Activated T-cell treated with anti-CD3 and anti-CD28 coated beads for 4 hours (primary cell): ENCODE data around the gene DNAJC21.
"Not testable (repeated sequence)": the region's sequence is repeated elsewhere in the genome, so short reads cannot be mapped to it uniquely, and the experiment has no call there.

Source experiments
- DNase-seq: peaks from one replicate; pipeline ENCODE4 v3.0.0-alpha.2; 2020

Gene DNAJC21

DNA sequence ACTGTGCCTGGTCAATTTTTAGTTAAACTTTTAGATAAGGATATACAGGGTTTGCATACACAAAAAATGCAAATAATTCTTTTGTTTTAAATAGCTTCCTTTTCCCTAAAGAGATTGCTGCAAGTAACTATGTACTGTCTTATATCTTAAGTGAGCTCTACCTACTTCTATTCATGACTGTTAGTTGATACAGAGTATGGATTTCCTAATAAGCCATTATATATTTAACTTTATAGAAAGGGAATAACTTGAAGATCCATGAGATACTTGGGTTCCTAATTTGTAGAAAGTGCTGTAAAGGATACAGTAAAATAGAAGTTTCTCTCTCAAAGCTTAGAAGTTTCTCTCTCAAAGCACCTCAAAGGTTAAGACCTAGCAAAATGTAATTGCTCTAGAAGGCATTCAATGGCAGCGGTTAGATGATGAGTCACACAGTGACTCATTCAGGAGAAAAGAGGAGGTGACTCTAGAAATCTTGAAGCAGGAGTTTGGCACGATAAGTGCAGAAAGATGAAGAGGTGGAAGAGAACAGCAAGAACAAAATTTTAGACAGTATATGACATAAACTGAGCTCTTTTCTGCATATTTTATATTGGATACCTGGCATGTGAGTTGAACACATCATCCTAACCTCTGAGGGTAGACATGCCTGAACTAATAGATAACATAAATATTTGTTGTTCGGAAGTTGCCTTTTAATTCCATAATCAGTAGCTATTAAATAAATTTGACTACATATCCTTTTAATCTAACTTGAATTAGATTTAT, 5.5 kb upstream of the DNAJC21 start:
- DNase-seq = peak; percentile 36

DNA sequence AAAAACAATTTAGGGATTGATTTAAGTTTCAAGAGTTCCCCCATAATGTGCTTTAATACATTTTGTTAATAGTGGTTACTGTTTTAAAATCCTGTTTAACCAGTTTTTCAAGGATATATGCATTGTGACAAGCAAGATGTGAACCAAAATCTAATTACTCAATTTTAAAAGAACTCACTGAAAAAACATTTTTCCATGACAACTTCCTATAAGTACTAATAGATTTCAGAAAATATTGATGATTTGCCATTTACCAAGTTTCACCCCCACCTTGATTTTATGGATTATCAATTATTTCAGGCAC, 4.9 kb upstream of the DNAJC21 start:
- DNase-seq = no peak

DNA sequence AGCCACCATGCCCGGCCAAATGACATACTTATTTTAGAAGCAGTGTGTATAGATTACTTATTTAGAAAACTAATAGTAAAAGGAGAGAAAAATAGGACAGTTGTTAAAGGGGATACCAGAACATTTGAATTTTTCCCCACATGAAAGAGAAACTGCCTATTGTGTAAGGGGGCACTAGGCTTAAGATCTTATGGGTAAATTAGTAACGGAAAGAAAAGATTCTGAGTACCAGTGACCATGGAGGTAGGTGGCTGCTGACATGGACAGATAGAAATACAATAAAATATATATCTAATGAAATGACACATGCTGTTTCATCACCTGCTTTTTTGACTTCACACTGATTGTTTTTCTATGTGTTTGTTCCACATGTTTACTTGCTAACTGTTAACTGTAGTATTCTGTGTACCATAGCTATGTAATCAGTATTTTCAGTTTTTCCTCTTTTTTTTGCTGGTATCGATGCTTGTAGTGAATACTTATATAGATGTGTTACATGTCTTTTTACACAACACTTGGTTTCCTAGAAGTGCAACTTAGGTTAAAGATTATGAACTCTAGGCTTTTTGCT, 3.0 kb upstream of the DNAJC21 start:
- no peak for DNase-seq

DNA sequence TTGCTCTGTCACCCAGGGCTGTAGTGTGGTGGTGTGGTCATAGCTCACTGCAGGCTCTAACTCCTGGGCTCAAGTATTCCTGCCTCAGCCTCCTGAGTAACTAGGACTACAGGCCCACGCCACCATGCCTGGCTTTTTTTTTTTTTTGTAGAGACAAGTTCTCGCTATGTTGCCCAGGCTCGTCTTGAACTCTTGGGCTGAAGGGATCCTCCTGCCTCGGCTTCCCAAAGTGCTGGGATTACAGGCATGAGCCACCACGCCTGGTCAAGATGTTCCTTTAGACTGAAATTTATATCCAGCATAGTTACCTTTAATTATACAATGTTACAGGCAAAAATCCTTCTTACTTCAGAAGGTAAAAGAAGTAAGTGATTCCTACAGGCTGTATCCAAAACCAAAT, 1.6 kb upstream of the DNAJC21 start:
- DNase-seq = no peak

DNA sequence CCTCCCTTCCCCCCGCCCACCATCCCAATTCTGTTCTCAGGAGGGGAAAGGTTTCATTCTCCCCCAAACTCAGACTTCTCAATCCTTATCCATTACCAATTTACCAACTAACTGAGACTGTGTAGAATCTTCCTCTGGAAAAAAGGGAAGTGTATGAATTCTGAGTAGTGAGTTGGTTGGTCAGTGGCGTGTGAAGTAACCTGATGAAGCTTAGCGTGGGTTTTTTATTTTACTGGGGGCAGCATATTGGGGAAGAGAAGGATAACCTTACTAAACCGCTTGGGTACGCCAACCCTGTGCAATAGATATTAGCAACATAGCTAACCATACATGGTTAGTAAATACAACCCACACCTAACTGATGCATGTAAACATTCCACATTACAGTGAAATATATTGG, 1.1 kb upstream of the DNAJC21 start:
- no peak for DNase-seq

DNA sequence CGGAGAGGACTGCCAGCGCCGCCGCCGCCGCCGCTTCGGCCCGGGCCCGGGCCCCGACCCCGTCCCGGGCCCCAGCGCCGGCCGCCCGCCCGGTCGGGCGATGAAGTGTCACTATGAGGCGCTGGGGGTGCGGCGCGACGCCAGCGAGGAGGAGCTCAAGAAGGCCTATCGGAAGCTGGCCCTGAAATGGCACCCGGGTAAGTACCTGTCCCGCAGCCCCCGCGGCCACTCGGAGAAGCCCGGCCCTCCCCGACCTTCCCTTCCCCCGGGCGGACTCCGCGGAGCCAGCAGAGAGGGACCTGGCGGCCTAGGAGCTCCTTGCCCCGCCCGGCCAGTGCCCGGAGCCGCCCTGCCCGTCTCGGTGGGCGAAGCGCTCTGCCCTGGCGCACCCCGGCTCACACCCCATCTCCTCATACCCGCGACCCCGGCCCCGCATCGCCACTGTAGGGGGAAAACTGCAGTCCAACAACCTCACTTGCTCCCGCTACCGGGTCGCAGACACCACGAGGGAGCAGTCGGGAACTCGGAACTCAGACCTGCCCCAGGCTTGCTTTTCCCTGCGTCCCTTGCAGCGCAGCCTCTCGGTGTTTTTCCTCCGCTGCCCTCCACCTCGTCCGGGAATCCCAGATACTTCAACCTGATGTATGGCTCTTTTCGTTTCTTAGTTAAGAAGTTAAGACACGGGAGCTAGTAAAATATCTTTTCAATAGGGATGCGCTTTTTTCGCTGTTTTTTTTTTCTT, 532 bp downstream of the DNAJC21 start:
- DNase-seq = peak; percentile 49

DNA sequence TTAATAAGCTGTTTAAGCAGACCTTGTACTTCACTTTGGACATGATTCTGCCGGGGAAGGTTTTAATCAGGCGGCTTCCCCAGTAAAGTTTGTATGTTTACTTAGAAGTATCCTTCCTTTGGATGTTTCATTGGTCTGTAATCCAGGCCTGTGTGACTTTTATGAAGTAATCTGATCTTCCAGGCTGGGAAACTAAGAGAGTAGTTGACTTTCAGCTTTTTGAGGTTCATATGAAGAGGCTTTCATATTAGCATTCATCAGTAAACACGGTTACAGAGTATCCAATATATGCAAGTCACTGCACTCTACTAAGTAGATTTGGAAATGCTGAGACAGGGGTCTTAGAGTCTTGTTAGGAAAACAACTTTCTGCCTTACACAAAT, 1.1 kb downstream of the DNAJC21 start:
- DNase-seq = no peak

DNA sequence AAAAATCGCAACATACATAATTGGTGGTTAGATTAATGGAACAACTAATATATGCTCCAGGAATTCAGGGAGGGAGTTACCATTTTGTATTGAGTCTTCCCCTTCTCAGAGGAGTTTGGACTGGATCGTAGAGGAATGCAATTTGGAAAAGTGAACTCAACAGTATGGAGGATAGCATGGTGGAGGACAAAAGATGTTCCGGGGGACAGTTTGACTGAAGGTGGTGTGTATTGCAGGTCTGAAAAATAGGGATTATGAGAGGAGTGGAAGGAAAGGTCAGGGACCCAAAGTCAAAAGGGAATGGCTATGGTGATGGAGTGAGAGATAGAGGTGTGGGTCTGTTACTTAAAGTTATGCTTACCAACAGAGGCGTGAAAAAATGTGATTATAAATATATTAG, 1.5 kb downstream of the DNAJC21 start:
- DNase-seq = no peak

DNA sequence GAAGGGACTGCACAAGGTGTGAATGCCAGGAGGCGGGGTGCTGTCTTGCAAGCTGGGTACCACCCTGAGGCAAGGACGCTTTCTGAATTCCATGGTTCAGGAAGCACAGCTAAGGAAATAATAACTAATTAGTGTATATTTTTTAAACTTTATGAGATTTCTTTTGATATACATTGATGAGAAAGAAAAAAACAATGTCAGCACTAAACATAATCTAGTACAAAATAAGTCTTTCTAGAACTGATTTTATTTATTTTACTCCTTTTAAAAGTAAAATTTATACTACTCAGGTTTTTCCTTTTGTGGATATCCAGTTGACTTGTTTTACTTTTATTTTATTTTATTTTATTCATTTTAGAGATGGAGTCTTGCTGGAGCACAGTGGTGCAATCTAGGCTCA, 3.6 kb downstream of the DNAJC21 start:
- DNase-seq = no peak

DNA sequence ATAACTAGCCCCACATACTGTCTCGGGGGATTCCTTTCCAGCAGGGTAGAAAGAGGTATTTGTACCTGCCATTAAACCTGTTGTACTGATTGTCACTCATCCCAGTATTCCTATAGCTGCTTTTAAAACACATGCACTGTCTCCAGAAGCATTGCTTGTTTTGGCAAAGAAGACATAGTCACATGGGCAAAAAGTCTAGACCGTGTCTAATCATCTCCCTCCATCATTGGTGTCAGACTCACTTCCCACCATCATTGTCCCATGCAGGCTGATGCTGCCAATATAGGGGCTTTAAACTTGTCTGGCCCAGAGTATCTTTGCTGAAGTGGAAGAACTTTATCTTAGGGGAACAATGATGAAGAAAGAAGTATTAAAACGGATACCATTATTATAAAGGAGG, 12.6 kb downstream of the DNAJC21 start:
- DNase-seq = no peak

DNA sequence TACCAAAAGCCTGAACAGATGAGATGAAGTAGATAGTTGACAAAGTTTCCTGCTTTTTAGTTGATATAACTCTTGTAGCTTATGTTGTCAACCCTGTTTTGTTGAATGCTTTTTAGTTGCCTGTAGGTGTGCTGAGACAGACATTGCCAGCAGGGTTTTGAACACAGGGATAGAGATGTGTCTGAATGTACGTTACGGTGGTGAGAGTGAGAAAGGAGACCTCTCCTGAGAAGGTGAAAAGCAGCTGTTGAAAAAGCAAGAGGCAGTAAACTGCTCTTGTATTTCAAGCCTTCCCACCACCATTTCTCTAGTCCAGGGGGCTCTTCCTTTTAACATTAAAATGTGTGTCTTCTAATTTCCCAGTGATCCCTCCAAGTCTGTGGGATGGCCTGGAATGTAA, 14.7 kb downstream of the DNAJC21 start:
- no peak for DNase-seq

DNA sequence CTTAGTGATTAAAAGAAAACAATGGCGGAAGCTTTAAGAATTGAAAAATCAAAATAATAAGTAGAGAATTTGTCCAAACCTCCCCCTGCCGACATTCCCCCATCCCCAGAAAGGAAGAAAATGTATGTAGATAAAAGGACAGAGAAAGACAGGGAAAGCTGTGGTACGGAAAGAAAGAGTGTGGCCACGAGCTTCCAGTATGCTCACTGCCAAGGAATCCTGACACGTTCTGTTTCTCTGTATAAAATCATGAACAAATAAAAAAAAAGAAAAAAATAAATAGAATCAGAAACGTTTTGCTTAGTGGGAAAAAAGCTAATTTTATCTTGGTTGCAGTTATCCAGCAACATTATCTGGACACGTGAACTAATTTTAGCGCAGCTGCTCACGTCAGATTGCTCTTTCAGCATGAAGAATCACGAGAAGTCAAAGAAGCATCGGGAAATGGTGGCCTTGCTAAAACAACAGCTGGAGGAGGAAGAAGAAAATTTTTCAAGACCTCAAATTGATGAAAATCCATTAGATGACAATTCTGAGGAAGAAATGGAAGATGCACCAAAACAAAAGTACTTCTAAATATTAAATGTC, 15.2 kb downstream of the DNAJC21 start:
- no peak for DNase-seq

DNA sequence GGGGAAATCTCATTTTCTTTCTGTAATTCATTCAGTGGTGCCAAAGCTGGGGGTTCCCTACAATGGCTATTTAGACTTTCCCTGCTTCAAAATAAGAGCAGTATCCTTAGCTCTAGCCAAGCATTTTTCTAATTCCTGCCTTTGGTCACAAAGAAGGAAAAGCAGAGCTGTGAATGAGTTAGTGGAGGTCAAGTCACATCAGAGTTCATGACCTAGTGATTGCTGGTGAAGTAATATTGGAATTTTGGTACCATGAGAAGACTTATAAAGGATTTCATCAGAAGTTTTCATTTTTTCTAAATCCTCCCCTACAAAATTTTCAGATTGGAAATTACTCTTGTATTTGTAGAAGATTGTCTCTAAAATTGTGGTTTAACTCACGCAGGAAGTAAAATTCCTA, 28.0 kb downstream of the DNAJC21 start:
- no peak for DNase-seq

DNA sequence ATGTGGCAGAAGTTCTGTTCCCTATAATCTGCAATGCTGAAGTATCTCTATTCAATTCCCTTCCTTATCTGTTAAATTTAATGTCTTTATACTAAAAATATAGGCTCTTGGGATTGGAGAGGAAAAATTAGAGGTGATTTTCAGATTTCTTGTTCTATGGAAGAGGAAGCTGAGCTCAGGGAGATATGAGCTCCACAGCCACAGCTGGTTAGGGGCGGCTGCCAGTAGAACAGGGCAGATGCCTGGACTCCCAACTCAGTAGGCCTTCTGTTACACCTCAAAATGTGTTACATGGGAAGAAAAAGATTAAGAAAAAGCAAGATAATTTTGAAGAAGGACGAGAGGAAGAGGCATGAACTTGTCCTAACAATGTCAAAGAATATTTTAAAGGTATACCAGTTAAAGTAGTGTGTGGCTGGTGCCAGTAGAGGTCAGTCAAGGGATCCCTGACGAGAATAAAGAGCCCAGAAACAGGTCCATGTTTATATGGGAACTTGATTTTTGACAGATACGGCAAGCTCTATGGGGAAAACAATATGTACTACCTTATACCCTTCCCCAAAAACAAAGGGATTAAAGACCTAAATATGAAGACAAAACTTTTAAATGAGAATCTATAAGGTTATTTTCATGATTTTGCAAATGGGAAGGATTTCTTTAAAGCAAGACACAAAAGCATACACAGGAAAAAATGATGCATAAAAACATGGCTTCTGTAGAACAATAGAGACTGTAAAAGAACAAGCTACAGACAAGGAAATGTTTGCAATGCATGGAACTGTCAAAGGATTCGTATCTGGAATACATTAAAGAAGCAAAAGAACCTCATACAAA, 28.7 kb downstream of the DNAJC21 start:
- DNase-seq = no peak

DNA sequence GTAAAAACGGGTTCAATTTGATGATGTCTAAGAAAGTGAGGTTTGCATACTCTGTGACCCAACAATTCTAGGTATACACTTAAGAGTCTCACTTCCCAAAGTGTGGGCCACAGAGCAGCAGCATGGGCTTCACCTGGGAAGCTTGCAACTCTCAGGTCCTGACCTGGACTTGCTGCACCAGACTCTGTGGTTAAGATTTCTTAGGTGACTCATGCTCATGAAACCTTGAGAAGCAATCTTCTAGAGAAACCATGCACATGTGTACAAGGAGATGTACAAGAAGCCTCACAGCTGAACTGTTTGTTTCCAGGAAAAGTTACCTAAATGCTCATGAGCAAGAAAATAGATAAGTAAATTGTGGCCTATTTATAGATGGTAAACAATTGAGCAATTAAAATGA, 30.0 kb downstream of the DNAJC21 start:
- no peak for DNase-seq

DNA sequence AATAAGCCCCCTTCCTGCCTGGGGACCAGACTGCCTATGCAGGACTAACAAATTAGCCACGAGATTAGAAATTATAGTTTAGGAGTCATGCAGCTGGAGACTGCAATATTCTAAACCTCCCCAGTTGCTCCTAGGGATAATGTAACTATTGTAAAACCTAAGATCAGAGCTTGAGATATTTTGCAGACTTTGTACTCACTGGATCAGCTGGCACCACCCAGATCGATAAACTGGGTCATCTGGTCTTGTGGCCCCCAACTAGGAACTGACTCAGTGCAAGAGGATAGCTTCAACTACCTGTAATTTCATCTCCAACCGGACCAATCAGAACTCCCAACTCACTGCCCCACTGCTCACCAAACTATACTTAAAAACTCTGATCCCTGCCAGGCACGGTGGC, 38.2 kb downstream of the DNAJC21 start:
- DNase-seq = no peak

DNA sequence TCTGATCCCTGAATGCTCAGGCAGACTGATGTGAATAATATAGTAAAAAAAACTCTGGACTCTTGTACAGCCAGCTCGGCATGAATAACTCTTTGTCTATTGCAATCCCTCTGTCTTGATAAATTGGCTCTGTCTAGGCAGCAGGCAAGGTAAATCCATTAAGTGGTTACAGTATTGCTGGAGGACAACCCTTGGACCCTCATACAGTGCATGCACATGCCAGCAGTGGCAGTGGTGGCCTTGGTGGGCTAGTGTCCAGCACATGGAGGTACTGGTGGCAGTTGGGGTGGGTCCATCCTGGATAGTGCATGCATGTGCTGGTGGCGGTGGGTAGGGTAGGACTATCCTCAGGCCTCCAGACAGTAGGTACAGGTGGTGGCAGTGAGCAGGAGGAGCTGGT, 38.9 kb downstream of the DNAJC21 start:
- no peak for DNase-seq

DNA sequence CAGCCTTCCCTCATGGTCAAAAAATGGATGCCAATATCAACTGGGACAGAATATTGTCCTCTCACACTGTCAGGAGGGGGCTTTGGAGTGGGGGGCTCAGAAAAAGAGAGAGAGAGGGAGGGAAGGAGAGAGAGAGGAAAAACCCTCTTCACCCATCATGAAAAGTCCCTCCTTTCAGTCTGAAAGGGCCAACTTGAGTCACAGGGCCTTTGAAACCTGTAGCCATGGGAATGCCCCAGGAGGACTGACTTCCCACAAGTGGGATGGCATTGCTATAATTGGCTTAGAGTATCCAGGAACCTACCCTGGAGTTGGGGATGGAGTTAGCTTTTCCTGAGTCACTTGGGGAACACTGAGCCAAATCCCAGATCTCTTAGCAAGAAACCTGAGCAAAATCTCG, 41.2 kb downstream of the DNAJC21 start:
- no peak for DNase-seq

DNA sequence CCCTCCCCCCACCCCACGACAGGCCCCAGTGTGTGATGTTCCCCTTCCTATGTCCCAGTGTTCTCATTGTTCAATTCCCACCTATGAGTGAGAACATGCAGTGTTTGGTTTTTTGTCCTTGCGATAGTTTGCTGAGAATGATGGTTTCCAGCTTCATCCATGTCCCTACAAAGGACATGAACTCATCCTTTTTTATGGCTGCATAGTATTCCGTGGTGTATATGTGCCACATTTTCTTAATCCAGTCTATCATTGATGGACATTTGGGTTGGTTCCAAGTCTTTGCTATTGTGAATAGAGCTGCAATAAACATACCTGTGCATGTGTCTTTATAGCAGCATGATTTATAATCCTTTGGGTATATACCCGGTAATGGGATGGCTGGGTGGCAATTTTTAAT, 42.3 kb downstream of the DNAJC21 start:
- not testable (repeated sequence) for DNase-seq

DNA sequence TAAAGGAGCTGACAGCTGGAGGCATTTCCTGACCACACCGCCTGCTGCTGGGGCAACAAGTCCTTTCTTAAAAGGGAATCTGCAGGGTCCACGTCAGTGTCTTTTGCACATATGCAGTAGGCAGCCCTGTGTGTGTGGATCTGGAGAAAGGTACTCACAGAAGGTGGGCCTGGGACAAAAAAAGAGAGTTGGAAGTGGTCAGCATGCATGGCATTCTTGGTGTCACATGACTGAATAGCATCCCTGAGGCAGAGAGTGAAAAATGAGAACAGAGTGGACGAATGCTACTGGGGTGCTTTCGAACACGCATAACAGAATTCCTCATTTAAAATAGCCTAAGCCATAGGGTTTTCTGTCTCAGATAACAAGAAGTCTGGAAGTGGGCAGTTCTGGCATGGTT, 47.0 kb downstream of the DNAJC21 start:
- no peak for DNase-seq

DNA sequence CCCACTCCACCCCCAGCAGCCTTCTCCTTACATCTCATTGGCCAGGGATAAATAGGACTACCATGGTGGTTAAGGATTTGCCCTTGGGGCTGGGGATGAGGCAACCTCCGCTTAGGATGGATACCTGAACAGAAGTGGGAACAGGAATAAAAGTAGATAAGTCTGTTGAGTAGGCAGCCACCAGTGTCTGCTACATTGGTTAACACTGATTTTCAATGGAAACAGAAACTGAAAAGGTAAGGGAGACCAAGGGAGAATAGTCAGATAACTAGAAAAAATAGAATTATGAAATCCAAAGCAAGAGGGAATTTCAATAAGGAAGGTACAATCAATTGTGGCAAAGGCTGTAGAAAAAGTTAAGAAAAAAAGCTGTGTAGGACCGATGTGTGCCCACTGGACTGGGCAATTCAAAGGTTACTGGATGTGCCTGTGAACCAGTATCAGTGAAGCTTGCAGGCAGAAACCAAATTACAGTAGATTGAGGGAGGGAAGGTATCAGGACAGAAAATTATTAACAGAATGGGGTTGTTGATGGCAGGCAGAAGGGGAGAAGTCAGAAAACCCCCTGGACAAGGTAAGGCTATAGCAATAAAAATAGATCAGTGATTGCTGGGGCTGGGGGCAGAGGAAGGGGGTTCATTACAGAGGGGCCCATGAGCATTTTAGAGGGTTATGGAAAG, 48.7 kb downstream of the DNAJC21 start:
- no peak for DNase-seq

DNA sequence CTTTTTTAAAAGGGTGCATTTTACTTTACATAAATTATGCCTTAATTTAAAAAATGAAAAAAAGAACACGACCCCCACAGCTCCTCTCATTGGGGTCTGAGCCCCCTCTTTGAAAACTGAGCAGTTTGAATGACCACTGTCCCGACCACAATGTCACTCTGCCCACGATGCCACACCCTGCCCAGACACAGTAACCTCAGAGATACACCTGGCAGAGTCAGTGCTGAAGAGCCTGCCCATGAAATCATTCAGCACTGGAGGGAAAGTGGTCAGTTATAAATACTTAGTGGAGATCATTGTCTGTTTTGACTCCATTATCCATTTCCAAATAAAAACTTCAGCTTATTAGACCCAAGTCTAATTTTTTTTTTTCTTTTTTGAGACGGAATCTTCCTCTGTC, 49.3 kb downstream of the DNAJC21 start:
- DNase-seq = no peak

DNA sequence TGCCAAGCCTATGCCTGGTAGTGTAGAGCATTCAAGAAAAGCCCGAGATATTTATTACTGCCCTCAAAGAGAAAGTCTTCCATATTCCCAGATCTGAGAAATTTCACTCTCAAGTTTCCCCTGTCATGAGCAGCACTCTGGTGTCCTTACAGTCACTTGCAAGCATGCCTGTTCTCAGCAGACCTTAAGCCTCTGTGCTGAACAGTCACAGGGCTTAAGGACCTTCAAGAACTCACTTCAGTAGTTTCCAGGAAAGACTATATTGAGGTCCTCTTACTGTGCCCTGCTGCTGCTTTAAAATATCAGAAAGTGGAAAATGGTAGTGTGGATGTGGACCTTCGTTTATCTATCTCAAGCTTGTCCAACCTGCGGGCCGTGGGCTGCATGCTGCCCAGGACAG, 53.5 kb downstream of the DNAJC21 start:
- no peak for DNase-seq
